ENCODE measurements around the gene TNFAIP8L3. TPM values are rescaled to one million over a fixed set of nuclear protein-coding genes. Genes with fewer than 3 reads are reported as not detected.

TNFAIP8L3 gene
- total RNA-seq, 1 donor from 2014 or later: 0.31 TPM

GRCh38 chr15:51051776-51052175 lies 42.9 kb downstream of the TNFAIP8L3 start:
- TF ChIP-seq CTCF (IDR thresholded peaks at IDR 0.05; ENCODE audit: unreplicated experiment): no peak
- no peaks in the 10 kb centered on the region for H3K9me3 Mint-ChIP-seq
- peaks cover 15% of the 10 kb centered on the region for H3K4me1 Mint-ChIP-seq
- peaks cover 5% of the 10 kb centered on the region for H3K27me3 Mint-ChIP-seq (ENCODE audit: low read depth)
- DNase-seq (ENCODE audit: low spot score in 2 of 2, unreplicated experiment in 2 of 2): no peak
- H3K36me3 Mint-ChIP-seq: no peaks in the 10 kb centered on the region
- no peak overlapping the region for H3K4me3 Mint-ChIP-seq
- no peak overlapping the region for H3K27ac Mint-ChIP-seq

GRCh38 chr15:51049081-51049480 lies 45.6 kb downstream of the TNFAIP8L3 start:
- no peaks in the 10 kb centered on the region for H3K27me3 Mint-ChIP-seq (ENCODE audit: low read depth)
- H3K9me3 Mint-ChIP-seq: no peaks in the 10 kb centered on the region
- no peak for DNase-seq (ENCODE audit: low spot score in 2 of 2, unreplicated experiment in 2 of 2)
- H3K4me3 Mint-ChIP-seq: no peak overlapping the region
- no peak for TF ChIP-seq CTCF (IDR thresholded peaks at IDR 0.05; ENCODE audit: unreplicated experiment)
- peaks cover 17% of the 10 kb centered on the region for H3K4me1 Mint-ChIP-seq
- no peaks in the 10 kb centered on the region for H3K36me3 Mint-ChIP-seq
- no peak overlapping the region for H3K27ac Mint-ChIP-seq

GRCh38 chr15:51048308-51048707 lies 46.4 kb downstream of the TNFAIP8L3 start:
- TF ChIP-seq CTCF (IDR thresholded peaks at IDR 0.05; ENCODE audit: unreplicated experiment): no peak
- Mint-ChIP-seq H3K36me3 (no peaks in the 10 kb centered on the region), H3K27ac (no peak overlapping the region), H3K9me3 (peaks cover 4% of the 10 kb centered on the region), H3K4me3 (no peak overlapping the region), H3K27me3 (ENCODE audit: low read depth) (no peaks in the 10 kb centered on the region), H3K4me1 (peaks cover 17% of the 10 kb centered on the region)
- DNase-seq (ENCODE audit: low spot score in 2 of 2, unreplicated experiment in 2 of 2): no peak

GRCh38 chr15:51046799-51047449 lies 47.8 kb downstream of the TNFAIP8L3 start:
- Mint-ChIP-seq H3K4me3 (no peak overlapping the region), H3K27ac (peak overlapping the region; percentile 67), H3K36me3 (no peaks in the 10 kb centered on the region), H3K4me1 (peaks cover 17% of the 10 kb centered on the region), H3K9me3 (peaks cover 4% of the 10 kb centered on the region), H3K27me3 (ENCODE audit: low read depth) (no peaks in the 10 kb centered on the region)
- TF ChIP-seq CTCF (IDR thresholded peaks at IDR 0.05; ENCODE audit: unreplicated experiment): no peak
- DNase-seq (ENCODE audit: low spot score in 2 of 2, unreplicated experiment in 2 of 2): no peak

GRCh38 chr15:51046016-51046415 lies 48.7 kb downstream of the TNFAIP8L3 start:
- H3K27ac Mint-ChIP-seq: no peak overlapping the region
- H3K4me1 Mint-ChIP-seq: peaks cover 17% of the 10 kb centered on the region
- H3K4me3 Mint-ChIP-seq: no peak overlapping the region
- no peaks in the 10 kb centered on the region for H3K27me3 Mint-ChIP-seq (ENCODE audit: low read depth)
- TF ChIP-seq CTCF (IDR thresholded peaks at IDR 0.05; ENCODE audit: unreplicated experiment): peak; percentile 14
- DNase-seq (ENCODE audit: low spot score in 2 of 2, unreplicated experiment in 2 of 2): no peak
- H3K36me3 Mint-ChIP-seq: no peaks in the 10 kb centered on the region
- peaks cover 4% of the 10 kb centered on the region for H3K9me3 Mint-ChIP-seq
